Activated CD4-positive, alpha-beta memory T cell treated with anti-CD3 and anti-CD28 coated beads for 36 hours (primary cell): Measurements from ENCODE around the gene MRC1. TPM values are rescaled to one million over a fixed set of nuclear protein-coding genes. Genes with fewer than 3 reads are reported as not detected.

Experiments used
- CTCF ChIA-PET: fragments of 350-600 bp; sonication (Branson Sonifier 250); formaldehyde crosslinking; loops from one replicate; lab custom pipeline; 2021; ENCODE audit warnings: antibody characterized with exemption, inconsistent platforms; lab: Charles Lee
- POLR2A ChIA-PET: fragments of 350-600 bp; sonication (Branson Sonifier 250); formaldehyde crosslinking; loops from one replicate; lab custom pipeline; 2021; ENCODE audit warnings: antibody characterized with exemption; lab: Charles Lee
- DNase-seq: peaks from one replicate; pipeline ENCODE4 v3.0.0-alpha.2; 2020
- H3K27ac Mint-ChIP-seq: one replicate; pipeline ENCODE4 v1.8.0; 2021; ENCODE audit warnings: mixed read lengths
- H3K27me3 Mint-ChIP-seq: one replicate; pipeline ENCODE4 v1.8.0; 2021; ENCODE audit warnings: mixed read lengths
- H3K36me3 Mint-ChIP-seq: one replicate; pipeline ENCODE4 v1.8.0; 2021; ENCODE audit warnings: mixed read lengths
- H3K4me1 Mint-ChIP-seq: one replicate; pipeline ENCODE4 v1.8.0; 2021; ENCODE audit warnings: low read depth, mixed read lengths
- H3K4me3 Mint-ChIP-seq: one replicate; pipeline ENCODE4 v1.8.0; 2021; ENCODE audit warnings: mild to moderate bottlenecking, mixed read lengths
- H3K9me3 Mint-ChIP-seq: one replicate; pipeline ENCODE4 v1.8.0; 2021; ENCODE audit warnings: mixed read lengths
- intact Hi-C: fragments of 100-400 bp; cut with micrococcal nuclease; formaldehyde crosslinking; loops from one replicate; pipeline ENCODE4 v1.15.1; 2023
- total RNA-seq, 2 experiments: library from RNA; stranded (reverse); gene quantifications; one replicate each; pipeline ENCODE4 v1.2.3, GENCODE V29; 2021

MRC1 gene
- total RNA-seq, 2 experiments from 2014 or later = 0.05 TPM; not detected in 1

- ChIA-PET POLR2A (no interaction called here), CTCF (no interaction called here)
- DNase-seq = no peak
- no peak overlapping the region for H3K4me3 Mint-ChIP-seq
- no peak overlapping the region for H3K27ac Mint-ChIP-seq
- no peaks in the 10 kb centered on the region for H3K27me3 Mint-ChIP-seq
- intact Hi-C loops = no loop called here
- no peaks in the 10 kb centered on the region for H3K4me1 Mint-ChIP-seq
- H3K9me3 Mint-ChIP-seq = peaks cover 11% of the 10 kb centered on the region
- H3K36me3 Mint-ChIP-seq = no peaks in the 10 kb centered on the region
These were observed 74.5 kb downstream of the MRC1 start for GRCh38 chr10:17883621-17884020.

GRCh38 chr10:17888189-17888588 is 79.0 kb downstream of the MRC1 start:
- H3K27me3 Mint-ChIP-seq = no peaks in the 10 kb centered on the region
- H3K27ac Mint-ChIP-seq = no peak overlapping the region
- no peak for DNase-seq
- CTCF ChIA-PET = no interaction called here
- H3K4me1 Mint-ChIP-seq = no peaks in the 10 kb centered on the region
- no peak overlapping the region for H3K4me3 Mint-ChIP-seq
- peaks cover 11% of the 10 kb centered on the region for H3K9me3 Mint-ChIP-seq
- POLR2A ChIA-PET = no interaction called here
- intact Hi-C loops = no loop called here
- no peaks in the 10 kb centered on the region for H3K36me3 Mint-ChIP-seq

GRCh38 chr10:17891435-17891834 is 82.3 kb downstream of the MRC1 start:
- H3K4me3 Mint-ChIP-seq = no peak overlapping the region
- CTCF ChIA-PET = no interaction called here

GRCh38 chr10:17904564-17904963 is 95.4 kb downstream of the MRC1 start:
- intact Hi-C loops = no loop called here
- Mint-ChIP-seq H3K27ac (no peak overlapping the region), H3K4me3 (no peak overlapping the region), H3K27me3 (no peaks in the 10 kb centered on the region), H3K4me1 (no peaks in the 10 kb centered on the region), H3K9me3 (no peaks in the 10 kb centered on the region), H3K36me3 (no peaks in the 10 kb centered on the region)
- ChIA-PET POLR2A (no interaction called here), CTCF (no interaction called here)
- DNase-seq = no peak

More at GRCh38 chr10:17891435-17891834, 82.3 kb downstream of the MRC1 start:
- Mint-ChIP-seq H3K9me3 (no peaks in the 10 kb centered on the region), H3K27ac (no peak overlapping the region), H3K36me3 (no peaks in the 10 kb centered on the region), H3K4me1 (no peaks in the 10 kb centered on the region), H3K27me3 (peaks cover 1% of the 10 kb centered on the region)
- intact Hi-C loops = no loop called here
- no peak for DNase-seq
- POLR2A ChIA-PET = no interaction called here

- CTCF ChIA-PET = no interaction called here
- intact Hi-C loops = no loop called here
- POLR2A ChIA-PET = no interaction called here
- H3K9me3 Mint-ChIP-seq = no peaks in the 10 kb centered on the region
- H3K4me3 Mint-ChIP-seq = no peak overlapping the region
- no peak for DNase-seq
- no peak overlapping the region for H3K27ac Mint-ChIP-seq
- H3K4me1 Mint-ChIP-seq = no peaks in the 10 kb centered on the region
- no peaks in the 10 kb centered on the region for H3K27me3 Mint-ChIP-seq
- H3K36me3 Mint-ChIP-seq = no peaks in the 10 kb centered on the region
These were observed 96.3 kb downstream of the MRC1 start for GRCh38 chr10:17905491-17905890.

GRCh38 chr10:17906002-17906401 is 96.9 kb downstream of the MRC1 start:
- DNase-seq = no peak
- H3K36me3 Mint-ChIP-seq = no peaks in the 10 kb centered on the region
- CTCF ChIA-PET = no interaction called here
- POLR2A ChIA-PET = no interaction called here
- H3K4me3 Mint-ChIP-seq = no peak overlapping the region
- no peak overlapping the region for H3K27ac Mint-ChIP-seq
- H3K9me3 Mint-ChIP-seq = no peaks in the 10 kb centered on the region
- intact Hi-C loops = no loop called here
- H3K27me3 Mint-ChIP-seq = no peaks in the 10 kb centered on the region
- H3K4me1 Mint-ChIP-seq = no peaks in the 10 kb centered on the region

GRCh38 chr10:17907641-17908040 is 98.5 kb downstream of the MRC1 start:
- no peak overlapping the region for H3K27ac Mint-ChIP-seq
- H3K9me3 Mint-ChIP-seq = no peaks in the 10 kb centered on the region
- POLR2A ChIA-PET = interaction anchor here (0.6 kb wide), 1 partner anchor 1130 kb away, joined by 3 read pairs; no protein-coding TSS in a partner anchor
- H3K4me1 Mint-ChIP-seq = no peaks in the 10 kb centered on the region
- CTCF ChIA-PET = no interaction called here
- DNase-seq = no peak
- intact Hi-C loops = no loop called here
- no peaks in the 10 kb centered on the region for H3K36me3 Mint-ChIP-seq
- H3K27me3 Mint-ChIP-seq = no peaks in the 10 kb centered on the region
- no peak overlapping the region for H3K4me3 Mint-ChIP-seq

GRCh38 chr10:17910125-17910789 is 101.1 kb downstream of the MRC1 start:
- no peak for DNase-seq
- no peak overlapping the region for H3K27ac Mint-ChIP-seq
- ChIA-PET POLR2A (no interaction called here), CTCF (no interaction called here)
- no peaks in the 10 kb centered on the region for H3K4me1 Mint-ChIP-seq
- H3K36me3 Mint-ChIP-seq = no peaks in the 10 kb centered on the region
- H3K4me3 Mint-ChIP-seq = no peak overlapping the region
- intact Hi-C loops = no loop called here
- H3K27me3 Mint-ChIP-seq = no peaks in the 10 kb centered on the region
- H3K9me3 Mint-ChIP-seq = no peaks in the 10 kb centered on the region

GRCh38 chr10:17912754-17913153 is 103.6 kb downstream of the MRC1 start:
- intact Hi-C loops = no loop called here
- ChIA-PET CTCF (no interaction called here), POLR2A (no interaction called here)
- Mint-ChIP-seq H3K27ac (no peak overlapping the region), H3K4me1 (no peaks in the 10 kb centered on the region), H3K9me3 (no peaks in the 10 kb centered on the region), H3K4me3 (no peak overlapping the region), H3K36me3 (no peaks in the 10 kb centered on the region), H3K27me3 (no peaks in the 10 kb centered on the region)
- no peak for DNase-seq

GRCh38 chr10:17913604-17914003 is 104.5 kb downstream of the MRC1 start:
- no peak for DNase-seq
- H3K4me3 Mint-ChIP-seq = no peak overlapping the region
- ChIA-PET CTCF (interaction anchor here (0.6 kb wide), 1 partner anchor 414 kb away, joined by 3 read pairs; no protein-coding TSS in a partner anchor), POLR2A (no interaction called here)
- H3K27me3 Mint-ChIP-seq = no peaks in the 10 kb centered on the region
- H3K36me3 Mint-ChIP-seq = no peaks in the 10 kb centered on the region
- intact Hi-C loops = no loop called here
- H3K4me1 Mint-ChIP-seq = no peaks in the 10 kb centered on the region
- no peak overlapping the region for H3K27ac Mint-ChIP-seq
- H3K9me3 Mint-ChIP-seq = no peaks in the 10 kb centered on the region

- no peak for DNase-seq
- ChIA-PET POLR2A (no interaction called here), CTCF (interaction anchor here (0.6 kb wide), 1 partner anchor 413 kb away, joined by 3 read pairs; no protein-coding TSS in a partner anchor)
- Mint-ChIP-seq H3K27ac (no peak overlapping the region), H3K4me1 (no peaks in the 10 kb centered on the region), H3K36me3 (no peaks in the 10 kb centered on the region), H3K27me3 (no peaks in the 10 kb centered on the region), H3K9me3 (no peaks in the 10 kb centered on the region), H3K4me3 (no peak overlapping the region)
- intact Hi-C loops = no loop called here
These were observed 105.3 kb downstream of the MRC1 start for GRCh38 chr10:17914169-17915045.

- H3K27ac Mint-ChIP-seq = no peak overlapping the region
- no peak overlapping the region for H3K4me3 Mint-ChIP-seq
- no peaks in the 10 kb centered on the region for H3K27me3 Mint-ChIP-seq
- no peaks in the 10 kb centered on the region for H3K36me3 Mint-ChIP-seq
- no peaks in the 10 kb centered on the region for H3K9me3 Mint-ChIP-seq
- intact Hi-C loops = no loop called here
- no peak for DNase-seq
- POLR2A ChIA-PET = no interaction called here
- H3K4me1 Mint-ChIP-seq = no peaks in the 10 kb centered on the region
- CTCF ChIA-PET = no interaction called here
These were observed 106.0 kb downstream of the MRC1 start for GRCh38 chr10:17915181-17915580.
